Measurements from ENCODE around the gene SGTA.

DNA sequence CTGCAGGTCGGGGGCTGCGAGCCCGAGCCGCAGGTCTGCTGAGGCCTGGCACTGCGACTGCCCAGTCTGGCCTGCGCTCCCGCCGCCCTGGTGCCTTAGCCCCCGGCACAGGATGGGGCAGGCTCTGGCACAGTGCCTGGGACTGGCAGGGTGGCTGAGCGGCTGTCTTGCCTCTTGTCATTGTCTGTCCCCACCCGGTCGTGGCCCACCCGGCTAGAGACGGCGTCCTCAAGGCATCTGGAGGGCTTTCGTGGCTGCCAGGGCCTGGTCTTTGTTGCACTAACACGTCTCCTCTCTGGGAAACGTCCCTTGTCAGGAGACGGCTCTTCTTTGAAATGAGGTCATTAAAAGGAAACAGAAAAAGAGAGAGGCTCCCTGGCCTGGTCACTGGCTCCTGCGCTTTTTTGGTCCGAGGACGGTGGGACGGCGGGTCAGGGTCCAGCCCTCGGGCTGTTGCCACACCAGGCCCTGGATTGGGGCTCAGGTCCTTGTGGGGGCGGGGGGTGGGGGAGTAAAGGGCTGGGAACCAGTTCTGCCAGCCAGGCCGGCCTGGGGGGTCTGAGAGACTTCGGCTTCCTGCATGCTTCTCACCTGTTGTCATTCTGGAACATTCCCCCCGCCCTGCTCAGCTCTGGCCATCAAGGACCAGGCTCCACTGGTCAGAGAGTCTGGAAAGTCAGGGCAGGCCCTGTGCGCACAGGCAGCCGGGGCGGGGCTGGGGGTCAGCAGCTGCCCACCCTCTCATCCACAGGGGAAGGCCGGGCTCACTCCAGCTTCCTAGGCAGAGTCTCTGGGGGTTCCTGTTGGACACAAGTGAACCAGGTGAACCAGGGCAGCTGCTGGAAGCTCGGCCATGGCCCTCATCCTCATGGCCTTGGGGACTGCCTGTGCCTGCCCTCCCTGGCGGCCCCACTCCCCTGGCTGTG, 30.4 kb upstream of the SGTA start:
- TF ChIP-seq, protein P1, sequence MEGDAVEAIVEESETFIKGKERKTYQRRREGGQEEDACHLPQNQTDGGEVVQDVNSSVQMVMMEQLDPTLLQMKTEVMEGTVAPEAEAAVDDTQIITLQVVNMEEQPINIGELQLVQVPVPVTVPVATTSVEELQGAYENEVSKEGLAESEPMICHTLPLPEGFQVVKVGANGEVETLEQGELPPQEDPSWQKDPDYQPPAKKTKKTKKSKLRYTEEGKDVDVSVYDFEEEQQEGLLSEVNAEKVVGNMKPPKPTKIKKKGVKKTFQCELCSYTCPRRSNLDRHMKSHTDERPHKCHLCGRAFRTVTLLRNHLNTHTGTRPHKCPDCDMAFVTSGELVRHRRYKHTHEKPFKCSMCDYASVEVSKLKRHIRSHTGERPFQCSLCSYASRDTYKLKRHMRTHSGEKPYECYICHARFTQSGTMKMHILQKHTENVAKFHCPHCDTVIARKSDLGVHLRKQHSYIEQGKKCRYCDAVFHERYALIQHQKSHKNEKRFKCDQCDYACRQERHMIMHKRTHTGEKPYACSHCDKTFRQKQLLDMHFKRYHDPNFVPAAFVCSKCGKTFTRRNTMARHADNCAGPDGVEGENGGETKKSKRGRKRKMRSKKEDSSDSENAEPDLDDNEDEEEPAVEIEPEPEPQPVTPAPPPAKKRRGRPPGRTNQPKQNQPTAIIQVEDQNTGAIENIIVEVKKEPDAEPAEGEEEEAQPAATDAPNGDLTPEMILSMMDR (optimal IDR thresholded peaks at IDR 0.05 in 1 of 3, IDR thresholded peaks at IDR 0.05 in 1 of 3, conservative IDR thresholded peaks at IDR 0.05 in 1 of 3; ENCODE audit: extremely low read depth in 1 of 3, insufficient read depth in 2 of 3, low read length in 3 of 3) = no peak
- TF ChIP-seq EZH2 (IDR thresholded peaks at IDR 0.05; ENCODE audit: low read length) = no peak

All from keratinocyte (primary cell).